Activated T-cell treated with anti-CD3 and anti-CD28 coated beads for 4 hours (primary cell): ENCODE data around the gene L1CAM.
"Not testable (repeated sequence)": the region's sequence is repeated elsewhere in the genome, so short reads cannot be mapped to it uniquely, and the experiment has no call there.

ENCODE experiments used
- DNase-seq: peaks from one replicate; pipeline ENCODE4 v3.0.0-alpha.2; 2020

Gene L1CAM

GRCh38 chrX:153825042-153825441 is 60.9 kb downstream of the L1CAM start:
- DNase-seq: no peak

DNA sequence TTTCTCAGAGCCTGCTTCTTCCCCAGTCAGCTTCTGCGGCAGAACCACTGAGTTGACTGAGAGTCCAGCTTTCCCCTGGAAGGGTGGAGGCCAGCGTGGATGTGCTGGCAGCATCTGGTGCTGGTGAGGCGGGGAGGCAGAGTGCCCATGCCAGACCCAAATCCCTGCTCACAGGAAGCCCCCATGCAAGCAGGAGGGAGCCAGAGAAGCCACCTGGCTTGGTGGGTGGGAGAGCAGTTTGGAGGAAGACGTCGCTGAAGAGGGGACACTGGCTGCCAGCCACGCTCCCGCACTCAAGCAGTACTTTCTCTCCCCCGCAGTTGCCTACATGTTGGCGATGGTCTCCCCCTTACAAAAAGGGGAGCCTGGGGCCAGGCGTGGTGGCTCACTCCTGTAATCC is 61.6 kb downstream of the L1CAM start:
- no peak for DNase-seq

DNA sequence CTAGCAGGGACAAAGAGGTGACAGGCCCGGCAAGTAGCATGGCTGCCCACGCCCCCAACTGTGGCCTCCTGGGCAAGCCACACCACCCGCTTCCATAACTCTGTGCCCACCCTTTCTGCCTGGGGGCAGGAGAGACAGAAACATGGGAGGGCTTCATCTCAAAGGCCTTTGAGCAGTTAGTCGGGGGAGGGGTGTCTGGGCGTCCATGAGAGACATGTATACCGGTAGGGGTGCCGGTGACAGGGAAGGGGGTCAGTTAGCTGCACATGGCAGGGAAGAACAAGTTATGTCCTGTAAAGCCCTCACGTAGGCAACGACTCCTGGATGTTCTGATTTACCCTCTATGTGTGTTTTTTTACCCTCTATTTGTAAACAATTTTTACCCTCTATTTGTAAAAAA is 64.9 kb downstream of the L1CAM start:
- DNase-seq: no peak

- DNase-seq: no peak
Observed at GRCh38 chrX:153820601-153821000, 65.4 kb downstream of the L1CAM start.

DNA sequence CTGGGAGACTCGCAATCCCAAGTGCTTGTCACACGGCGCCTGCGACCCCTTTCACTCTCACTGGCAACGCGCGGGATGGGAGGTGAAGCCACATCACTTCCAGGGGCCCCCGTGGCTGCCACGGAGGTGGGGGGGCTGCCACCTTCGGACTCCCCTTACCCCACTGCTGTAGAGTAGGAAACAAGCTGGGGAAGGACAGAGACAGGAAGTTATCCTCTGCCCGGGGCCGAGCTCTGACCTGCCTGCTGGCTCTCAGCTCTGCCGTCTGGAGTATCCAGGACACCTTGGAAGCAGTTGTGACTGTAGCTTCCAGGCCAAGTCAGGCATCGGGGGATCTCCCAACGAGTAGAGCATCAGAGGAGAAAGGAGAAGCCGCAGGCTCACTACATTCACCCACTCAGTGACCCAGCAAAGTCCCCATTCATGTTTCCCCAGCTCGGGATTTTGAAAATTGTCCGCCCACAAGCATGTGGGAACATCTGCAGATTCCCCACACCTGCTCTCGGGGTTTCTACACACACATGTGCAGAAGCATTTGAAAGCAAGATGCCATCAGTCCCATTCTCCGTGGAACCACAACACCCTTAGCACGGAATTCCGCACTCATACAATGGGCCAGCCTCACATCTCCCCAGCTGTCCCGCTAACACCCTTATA is 66.5 kb downstream of the L1CAM start:
- no peak for DNase-seq

DNA sequence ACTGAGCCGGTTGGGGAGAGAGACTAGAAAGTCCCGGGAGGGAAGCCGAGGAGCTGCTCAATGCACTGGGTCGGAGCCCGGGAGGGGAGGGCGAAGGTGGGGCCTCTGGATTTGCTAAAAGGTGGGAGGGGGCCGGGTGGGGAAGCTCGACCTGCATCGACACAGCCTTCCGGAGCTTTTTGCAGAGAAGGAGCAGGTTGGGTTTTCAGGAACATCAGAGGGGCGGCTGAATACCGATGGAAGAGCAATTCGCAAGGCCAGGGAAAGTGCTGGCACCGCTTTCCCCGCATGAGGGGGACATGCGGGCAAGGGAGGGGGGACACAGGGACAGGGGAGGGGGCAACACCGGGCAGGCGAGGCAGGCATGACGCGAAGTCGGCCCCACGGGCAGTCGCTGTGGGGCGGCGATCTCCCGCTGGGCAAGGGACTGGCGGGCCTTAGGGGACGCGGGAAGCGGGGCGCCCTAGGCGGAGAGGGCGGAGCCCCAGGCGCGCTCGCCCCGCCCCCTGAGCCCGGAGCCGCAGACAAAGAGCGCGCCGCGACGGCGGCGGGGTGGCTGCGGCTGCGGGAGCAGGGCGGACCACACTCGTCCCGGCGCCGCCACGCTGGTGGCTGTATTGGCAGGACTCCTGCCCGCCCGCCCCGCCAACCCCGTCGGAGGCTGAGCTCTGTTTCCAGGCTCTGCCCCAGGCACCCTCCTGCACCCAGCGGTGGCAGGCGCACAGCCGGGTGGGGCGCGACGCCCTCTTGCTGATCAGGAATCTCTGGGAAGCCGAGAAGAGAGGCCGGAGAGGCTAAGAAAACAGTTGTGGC is 67.2 kb downstream of the L1CAM start:
- DNase-seq: peak; percentile 29

DNA sequence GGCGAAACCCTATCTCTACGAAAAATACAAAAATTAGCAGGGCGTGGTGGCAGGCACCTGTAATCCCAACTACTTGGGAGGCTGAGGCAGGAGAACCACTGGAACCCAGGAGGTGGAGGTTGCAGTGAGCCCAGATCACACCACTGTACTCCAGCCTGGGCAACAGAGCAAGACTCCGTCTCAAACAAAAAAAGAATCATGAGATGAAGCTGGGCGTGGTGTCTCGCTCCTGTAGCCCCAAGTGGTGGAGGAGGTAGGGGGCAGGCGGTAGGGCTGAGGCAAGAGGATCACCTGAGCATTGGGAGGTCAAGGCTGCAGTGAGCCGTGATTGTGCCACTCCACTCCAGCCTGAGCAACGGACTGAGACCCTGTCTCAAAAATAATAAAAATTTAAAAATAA is 67.9 kb downstream of the L1CAM start:
- not testable (repeated sequence) for DNase-seq

DNA sequence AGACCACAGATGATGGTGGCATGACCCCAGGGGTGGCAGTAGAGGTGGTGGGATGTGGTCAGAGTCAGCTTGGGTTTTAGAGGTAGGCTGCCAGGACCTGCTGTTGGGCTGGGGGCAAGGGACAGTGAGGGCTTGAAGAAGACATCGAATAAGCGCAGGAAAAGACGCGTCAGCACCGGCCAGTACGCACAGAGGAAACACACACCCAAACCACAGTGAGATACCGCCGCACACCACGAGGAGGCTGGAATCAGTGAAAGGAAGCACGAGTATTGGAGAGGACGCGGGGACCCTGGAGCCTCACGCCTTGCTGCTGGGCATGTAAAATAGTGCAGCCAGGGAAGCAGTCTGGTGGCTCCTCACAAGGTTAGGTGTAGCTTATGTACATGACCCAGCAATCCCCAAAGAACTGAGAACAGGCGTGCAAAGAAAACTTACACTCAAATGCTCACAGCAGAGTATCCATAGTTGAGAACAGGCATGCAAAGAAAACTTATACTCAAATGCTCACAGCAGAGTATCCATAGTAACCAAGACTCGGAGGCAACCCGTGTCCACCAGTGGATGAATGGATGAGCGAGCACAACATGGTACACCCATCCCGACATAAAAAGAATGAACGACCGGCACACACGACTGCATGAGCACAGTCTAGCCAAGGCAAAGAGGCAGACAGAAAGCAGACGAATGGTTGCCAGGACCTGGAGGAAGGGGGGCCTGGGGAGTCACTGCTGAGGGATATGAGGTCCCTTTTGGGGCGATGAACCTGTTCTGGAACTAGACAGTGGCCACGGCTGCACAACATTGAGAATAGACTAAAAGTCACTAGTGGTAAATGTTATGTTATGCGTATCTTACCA is 68.9 kb downstream of the L1CAM start:
- no peak for DNase-seq

DNA sequence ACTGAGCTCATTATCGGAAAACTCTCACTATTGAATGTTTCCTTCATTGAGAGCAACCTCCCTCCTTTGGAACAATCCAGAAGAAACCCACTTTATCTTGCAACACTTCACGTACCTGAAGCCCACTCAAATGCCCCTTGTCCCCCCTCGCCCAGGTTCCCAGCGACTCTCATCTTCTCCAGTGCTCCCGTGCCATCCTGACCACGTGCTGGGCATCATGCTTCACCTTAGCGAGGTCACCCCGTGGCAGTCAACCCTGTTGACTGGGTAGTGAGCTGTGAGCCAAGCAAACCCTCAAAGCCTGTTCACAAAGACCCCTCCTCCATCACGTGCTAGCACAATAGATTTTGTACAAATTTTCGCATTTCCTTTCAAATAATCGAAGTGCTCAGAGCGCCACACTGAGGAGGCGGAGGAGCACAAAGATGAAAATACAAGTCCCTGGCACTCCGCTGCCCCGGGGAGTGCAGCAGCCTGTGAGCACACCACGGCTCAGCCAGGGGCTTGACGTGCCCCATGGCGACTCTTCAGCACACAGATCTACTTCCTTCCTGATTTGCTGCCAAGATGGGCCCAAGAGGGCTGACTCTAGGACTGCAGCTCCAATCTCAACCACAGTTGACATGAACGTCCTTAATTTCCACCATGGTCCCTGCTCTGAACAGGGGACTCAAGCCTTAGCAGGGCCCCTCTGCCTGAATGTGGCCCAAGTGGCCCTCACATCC is 71.2 kb downstream of the L1CAM start:
- DNase-seq: no peak

- no peak for DNase-seq
Observed at GRCh38 chrX:153813161-153813560, 72.8 kb downstream of the L1CAM start.

DNA sequence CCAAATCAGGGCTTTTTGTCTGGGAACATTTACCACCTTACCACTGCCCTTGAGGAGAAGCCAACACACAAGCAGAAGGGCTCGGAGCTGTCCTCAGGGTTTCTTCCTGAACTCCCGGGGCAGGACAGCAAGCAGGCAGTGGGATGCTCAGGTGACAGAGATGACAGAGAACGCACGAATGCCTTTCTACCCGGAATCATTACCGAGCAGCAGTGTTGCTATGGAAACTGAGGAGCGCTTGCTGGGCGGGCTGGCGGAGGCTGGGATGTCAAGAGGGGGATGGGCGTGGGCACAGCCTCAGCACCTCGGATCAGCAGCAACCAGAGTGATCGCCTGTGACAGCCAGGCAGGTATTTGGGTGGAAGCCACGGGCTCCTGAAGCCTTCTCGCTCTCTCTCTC is 73.8 kb downstream of the L1CAM start:
- no peak for DNase-seq
